GM12872 (cell line): Measurements from ENCODE around the gene FERMT1.

Experiments used
- CTCF ChIP-seq: IDR thresholded peaks from 3 replicates; pipeline ENCODE4 v1.5.1; 2011; ENCODE audit warnings: low read depth, mild to moderate bottlenecking, low read length, moderate library complexity; ENCODE audit not compliant: insufficient read depth

FERMT1 gene

DNA sequence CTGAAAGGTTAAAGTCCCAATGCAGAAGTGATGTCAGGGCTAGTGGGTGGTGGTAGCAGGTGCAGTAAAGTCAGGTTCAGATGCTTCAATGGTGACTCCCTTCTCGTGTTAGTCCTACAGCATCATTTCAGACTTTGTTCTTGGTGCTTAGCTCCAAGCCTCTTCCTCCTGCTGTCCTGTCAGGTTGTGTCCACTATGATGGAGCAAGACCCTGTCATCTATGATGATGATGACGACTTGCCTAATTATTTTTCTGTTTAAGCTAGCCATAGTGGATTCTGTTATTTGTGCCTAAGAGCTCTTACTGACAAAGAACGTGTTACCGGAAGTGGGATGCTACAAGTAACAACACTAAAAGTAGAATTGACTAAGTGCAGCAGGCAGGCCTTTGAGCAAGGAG is 5.0 kb upstream of the FERMT1 start:
- TF ChIP-seq CTCF = no peak

- TF ChIP-seq CTCF = no peak
Measured at GRCh38 chr20:6126846-6127245, 4.0 kb upstream of the FERMT1 start.

- no peak for TF ChIP-seq CTCF
Measured at GRCh38 chr20:6123649-6124014, 802 bp upstream of the FERMT1 start.

DNA sequence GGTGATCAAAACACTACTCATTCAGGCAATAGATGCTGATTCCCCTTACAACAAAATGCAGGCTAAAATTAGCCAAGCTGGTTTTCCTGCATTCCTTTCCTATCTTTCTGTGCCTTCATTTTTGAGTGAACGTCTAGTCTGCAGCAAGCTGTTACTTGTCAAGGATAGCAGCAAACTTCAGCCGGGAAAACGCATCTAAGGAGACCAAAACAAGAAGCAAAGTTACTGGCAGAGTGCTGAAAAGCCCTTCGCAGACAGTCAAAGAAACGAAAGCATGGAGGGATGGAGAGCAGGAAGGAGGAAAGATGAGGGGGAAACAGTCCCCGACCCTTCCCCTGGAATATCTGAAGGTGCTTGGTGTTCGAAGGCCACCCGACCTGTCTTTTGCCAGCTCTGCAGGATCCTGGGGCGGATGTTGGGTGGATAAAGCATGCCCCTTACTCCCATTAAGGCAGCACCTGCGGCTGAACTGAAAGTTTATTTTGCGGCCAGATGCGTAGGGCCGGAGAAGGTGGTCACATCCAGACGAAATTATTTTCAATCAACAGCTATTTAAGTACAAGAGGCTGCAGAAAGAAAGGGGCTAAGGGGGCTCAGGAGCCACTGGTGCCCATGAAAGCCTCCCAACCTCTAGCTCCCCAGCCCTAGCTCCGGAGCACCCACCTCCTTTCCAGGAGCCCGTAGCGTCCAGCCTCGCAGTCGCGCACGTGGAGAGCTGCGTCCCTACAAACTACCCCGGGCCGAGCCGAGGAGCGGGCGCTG is 538 bp downstream of the FERMT1 start:
- TF ChIP-seq CTCF = no peak

DNA sequence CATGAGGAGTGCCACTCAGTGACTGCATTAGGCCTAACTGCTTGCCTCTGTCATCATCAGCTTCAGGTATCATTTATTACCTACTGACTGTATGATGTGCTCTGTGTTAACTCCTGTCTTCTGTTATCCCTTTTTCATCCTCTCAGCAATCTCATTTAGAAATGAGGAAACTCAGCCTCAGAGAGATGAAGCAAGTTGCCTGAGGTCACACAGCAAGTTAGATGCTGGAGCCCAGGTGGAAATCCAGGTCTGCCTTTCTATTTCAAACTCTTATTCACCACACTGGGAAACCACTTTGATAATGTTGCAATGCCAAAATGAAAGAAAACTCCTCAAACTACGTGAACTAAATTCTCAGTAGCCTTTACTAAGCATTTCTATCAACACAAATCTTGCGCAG is 1.3 kb downstream of the FERMT1 start:
- no peak for TF ChIP-seq CTCF

DNA sequence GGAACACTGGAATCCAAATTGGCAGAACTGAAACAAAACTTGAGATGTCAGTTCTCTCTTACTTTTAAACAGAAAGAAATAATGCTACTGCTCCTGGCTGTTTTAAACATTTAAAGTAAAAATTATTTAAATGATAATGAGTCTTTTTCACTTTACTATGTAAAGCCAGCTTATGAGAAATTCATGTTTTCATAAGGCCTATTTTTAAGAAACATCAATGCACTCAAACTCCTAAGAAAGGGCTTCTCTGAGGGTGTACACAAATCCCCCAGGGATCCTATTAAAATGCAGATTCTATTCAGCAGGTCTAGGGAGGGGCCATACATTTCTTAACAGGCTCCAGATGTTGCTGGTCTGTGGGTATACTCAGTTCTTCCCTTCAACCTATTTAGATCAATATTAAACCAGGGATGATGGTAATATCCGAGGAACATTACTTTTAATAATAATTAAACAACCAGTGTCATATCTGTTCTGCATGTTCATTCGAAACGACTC is 2.3 kb downstream of the FERMT1 start:
- TF ChIP-seq CTCF = no peak

- TF ChIP-seq CTCF = no peak
Measured at GRCh38 chr20:6116758-6117157, 6.1 kb downstream of the FERMT1 start.
